Brain microvascular endothelial cell (primary cell): ENCODE measurements around the gene RASAL2.

Experiments used
- DNase-seq: peaks from one replicate; pipeline ENCODE4 v3.0.0-alpha.2; 2020
- H3K27ac ChIP-seq: fragments of 250-450 bp; sonication (Bioruptor Pico); 2 replicates; pipeline ENCODE4 v1.5.1; 2020; ENCODE audit warnings: mild to moderate bottlenecking, moderate library complexity
- H3K27me3 ChIP-seq: fragments of 250-450 bp; sonication (Bioruptor Pico); replicated peaks from 2 replicates; pipeline ENCODE4 v1.5.1; 2020; ENCODE audit warnings: mild to moderate bottlenecking
- H3K36me3 ChIP-seq: fragments of 250-450 bp; sonication (Bioruptor Pico); replicated peaks from 2 replicates; pipeline ENCODE4 v1.5.1; 2020; ENCODE audit warnings: mild to moderate bottlenecking
- H3K4me3 ChIP-seq: 2 replicates; pipeline ENCODE4 v1.5.1; 2011; ENCODE audit warnings: low read depth, mild to moderate bottlenecking, control low read depth, low read length, moderate library complexity
- in situ Hi-C: cut with HindIII; loops from 2 replicates; pipeline ENCODE4 v1.10.0; 2017; ENCODE audit warnings: low sequenced_read_pairs, low pct_ligation_motif_present
- TF ChIP-seq, protein P1 (sequence below): IDR thresholded peaks from 2 replicates; pipeline ENCODE4 v1.5.1; 2011; ENCODE audit warnings: low read depth, mild to moderate bottlenecking, moderate library complexity, low read length, control low read depth, inconsistent platforms; ENCODE audit errors: missing control alignments

RASAL2 gene

DNA sequence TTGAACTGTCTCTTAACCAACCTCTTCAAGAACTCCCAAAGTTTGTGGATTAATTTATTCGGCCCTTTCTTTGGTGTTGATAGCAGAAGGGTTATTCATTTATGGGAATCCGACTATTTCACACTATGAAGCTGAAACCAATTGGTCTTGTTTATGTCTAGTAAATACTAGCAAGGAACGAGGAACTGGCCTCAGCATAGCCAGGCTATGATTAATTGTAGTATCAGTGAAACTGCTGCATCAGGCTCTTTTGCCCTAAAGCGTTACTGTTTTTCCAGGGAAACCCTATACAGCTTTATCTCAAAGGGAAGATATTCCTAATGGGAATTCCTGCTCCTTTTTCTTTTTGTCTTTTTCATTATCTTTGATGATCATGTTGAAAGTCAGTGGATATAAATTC is 367.8 kb downstream of the RASAL2 start:
- no peak for DNase-seq
- in situ Hi-C loops: no loop called here
- TF ChIP-seq, protein P1, sequence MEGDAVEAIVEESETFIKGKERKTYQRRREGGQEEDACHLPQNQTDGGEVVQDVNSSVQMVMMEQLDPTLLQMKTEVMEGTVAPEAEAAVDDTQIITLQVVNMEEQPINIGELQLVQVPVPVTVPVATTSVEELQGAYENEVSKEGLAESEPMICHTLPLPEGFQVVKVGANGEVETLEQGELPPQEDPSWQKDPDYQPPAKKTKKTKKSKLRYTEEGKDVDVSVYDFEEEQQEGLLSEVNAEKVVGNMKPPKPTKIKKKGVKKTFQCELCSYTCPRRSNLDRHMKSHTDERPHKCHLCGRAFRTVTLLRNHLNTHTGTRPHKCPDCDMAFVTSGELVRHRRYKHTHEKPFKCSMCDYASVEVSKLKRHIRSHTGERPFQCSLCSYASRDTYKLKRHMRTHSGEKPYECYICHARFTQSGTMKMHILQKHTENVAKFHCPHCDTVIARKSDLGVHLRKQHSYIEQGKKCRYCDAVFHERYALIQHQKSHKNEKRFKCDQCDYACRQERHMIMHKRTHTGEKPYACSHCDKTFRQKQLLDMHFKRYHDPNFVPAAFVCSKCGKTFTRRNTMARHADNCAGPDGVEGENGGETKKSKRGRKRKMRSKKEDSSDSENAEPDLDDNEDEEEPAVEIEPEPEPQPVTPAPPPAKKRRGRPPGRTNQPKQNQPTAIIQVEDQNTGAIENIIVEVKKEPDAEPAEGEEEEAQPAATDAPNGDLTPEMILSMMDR: no peak
- Histone ChIP-seq H3K27me3 (no peaks in the 10 kb centered on the region), H3K36me3 (peaks cover 13% of the 10 kb centered on the region), H3K27ac (no peak overlapping the region), H3K4me3 (no peak overlapping the region)

DNA sequence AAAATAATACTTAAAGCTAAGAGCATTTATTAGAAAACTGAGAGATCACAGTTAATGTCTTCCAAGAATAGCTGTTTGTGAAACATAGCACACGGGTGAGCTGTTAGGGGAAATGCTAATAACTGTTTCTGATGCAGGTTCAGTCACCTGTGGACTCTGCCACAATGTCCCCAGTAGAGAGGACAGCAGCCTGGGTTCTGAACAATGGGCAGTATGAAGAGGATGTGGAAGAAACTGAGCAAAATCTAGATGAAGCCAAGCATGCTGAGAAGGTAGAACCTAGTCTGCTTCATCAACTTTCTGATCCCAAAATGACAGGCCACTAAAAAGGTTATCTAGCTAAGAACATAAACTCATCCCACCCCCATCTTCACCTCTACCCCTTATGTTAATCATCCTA is 370.2 kb downstream of the RASAL2 start:
- no peak overlapping the region for H3K4me3 ChIP-seq
- in situ Hi-C loops: no loop called here
- TF ChIP-seq, protein P1: no peak
- H3K36me3 ChIP-seq: peaks cover 10% of the 10 kb centered on the region
- no peak overlapping the region for H3K27ac ChIP-seq
- no peak for DNase-seq
- no peaks in the 10 kb centered on the region for H3K27me3 ChIP-seq

DNA sequence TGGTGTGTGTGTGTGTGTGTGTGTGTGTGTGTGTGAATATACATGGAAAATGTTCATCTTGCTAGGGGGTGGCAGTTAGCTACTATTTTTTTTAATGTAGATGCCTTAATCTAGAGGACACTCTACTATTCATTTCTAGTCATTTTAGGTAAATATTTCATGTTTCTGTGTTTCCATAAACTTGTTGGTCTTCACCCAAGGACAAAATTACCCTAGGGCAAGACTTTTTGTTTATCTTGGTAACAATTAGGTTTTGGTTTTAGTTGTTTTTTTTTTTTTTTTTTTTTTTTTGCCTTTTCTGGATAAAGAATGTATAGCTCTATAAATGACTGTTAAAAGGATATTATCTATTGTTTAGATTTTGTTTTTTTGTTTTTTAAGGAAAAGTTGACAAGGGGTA is 370.7 kb downstream of the RASAL2 start:
- TF ChIP-seq, protein P1: no peak
- no peak for DNase-seq
- no peak overlapping the region for H3K4me3 ChIP-seq
- no peaks in the 10 kb centered on the region for H3K27me3 ChIP-seq
- H3K36me3 ChIP-seq: peaks cover 10% of the 10 kb centered on the region
- no peak overlapping the region for H3K27ac ChIP-seq
- in situ Hi-C loops: no loop called here

DNA sequence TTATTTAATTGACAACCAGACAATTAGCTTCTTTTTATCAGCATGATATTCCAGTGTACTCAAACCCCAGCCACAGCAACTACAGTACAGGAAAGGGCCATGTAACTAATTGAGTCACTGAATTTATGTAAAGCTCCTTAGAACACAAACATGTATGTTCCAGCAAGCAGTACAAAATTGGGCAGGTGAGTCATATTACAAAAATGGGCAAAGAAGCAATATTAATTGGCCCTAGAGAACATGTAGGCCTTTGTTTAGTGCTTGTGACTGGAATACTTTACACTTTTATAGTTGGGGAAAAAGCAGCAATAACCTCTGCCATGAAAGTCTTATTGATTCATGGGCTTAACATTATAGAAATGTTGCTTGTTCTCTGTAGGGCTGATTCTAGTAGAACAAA is 371.1 kb downstream of the RASAL2 start:
- TF ChIP-seq, protein P1: no peak
- H3K4me3 ChIP-seq: no peak overlapping the region
- peaks cover 10% of the 10 kb centered on the region for H3K36me3 ChIP-seq
- DNase-seq: peak; percentile 29
- no peak overlapping the region for H3K27ac ChIP-seq
- no peaks in the 10 kb centered on the region for H3K27me3 ChIP-seq
- in situ Hi-C loops: no loop called here

DNA sequence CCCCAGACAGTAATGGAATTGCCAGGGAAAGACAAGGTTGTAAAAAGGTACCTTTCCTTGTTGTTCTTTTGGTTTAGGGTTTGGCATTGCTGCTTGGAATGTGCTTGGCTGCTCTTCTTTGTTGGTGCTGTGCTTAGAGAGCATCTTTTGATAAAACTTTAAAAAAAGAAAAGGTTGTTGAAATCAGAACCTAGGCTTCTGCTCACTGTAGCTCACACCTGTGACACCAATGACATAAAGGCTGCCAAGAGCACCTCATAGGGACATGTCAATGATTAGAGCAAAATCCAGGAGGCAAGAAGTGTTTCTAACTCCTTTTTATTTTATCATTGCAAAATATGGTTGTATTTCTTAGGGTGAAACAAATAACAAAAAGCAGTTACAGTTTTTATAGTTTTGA is 373.9 kb downstream of the RASAL2 start:
- in situ Hi-C loops: no loop called here
- H3K4me3 ChIP-seq: no peak overlapping the region
- H3K27me3 ChIP-seq: no peaks in the 10 kb centered on the region
- TF ChIP-seq, protein P1: no peak
- no peak for DNase-seq
- peaks cover 11% of the 10 kb centered on the region for H3K36me3 ChIP-seq
- H3K27ac ChIP-seq: no peak overlapping the region

DNA sequence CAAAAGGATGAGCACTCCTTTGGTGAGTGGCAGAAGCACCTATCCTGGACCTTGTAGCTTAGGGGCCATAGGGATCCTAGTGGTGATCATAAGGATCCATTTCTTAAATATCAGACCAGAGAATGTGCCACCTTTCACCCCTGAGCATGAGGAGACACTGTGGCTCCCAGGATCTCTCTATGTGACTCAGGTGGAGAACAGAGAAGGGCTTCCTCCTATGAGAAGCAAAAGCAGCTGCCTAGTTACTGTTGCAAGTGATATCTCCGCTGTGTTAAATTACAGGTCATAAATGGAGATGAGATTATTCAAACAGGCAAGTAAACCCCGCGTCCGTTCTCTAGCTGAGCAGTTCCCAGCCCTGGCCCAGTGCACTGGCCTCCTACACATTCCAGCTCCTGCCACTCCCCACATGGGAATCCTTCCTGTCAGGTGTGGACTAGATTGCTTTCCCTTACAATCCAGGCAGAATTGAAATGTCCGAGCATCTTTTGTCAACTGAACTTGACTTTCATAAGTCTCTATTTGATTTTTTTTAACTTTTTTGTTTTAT is 376.6 kb downstream of the RASAL2 start:
- TF ChIP-seq, protein P1: no peak
- no peak for DNase-seq
- in situ Hi-C loops: no loop called here
- no peak overlapping the region for H3K27ac ChIP-seq
- H3K27me3 ChIP-seq: no peaks in the 10 kb centered on the region
- H3K36me3 ChIP-seq: peaks cover 20% of the 10 kb centered on the region
- no peak overlapping the region for H3K4me3 ChIP-seq
